Measurements from ENCODE around the gene ABCA4.

The ABCA4 gene

DNA sequence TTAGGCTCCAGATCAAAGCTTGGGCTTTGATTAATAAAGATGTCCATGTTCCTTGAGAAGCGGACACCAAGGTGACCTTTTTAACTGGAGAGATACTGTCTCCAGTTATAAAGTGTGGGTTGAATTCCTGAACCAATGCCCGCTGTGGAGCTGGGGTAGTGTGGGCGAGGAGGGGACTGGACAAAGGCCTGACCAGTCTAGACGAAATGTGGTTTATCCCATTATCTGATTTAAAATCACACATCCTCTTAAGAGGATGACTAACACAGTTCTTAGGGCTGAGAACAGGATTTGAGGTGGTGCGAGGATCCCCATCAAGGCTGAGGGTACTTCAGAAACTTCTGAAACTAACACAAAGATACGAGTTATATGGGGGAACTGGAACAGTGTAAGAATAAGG is 127.2 kb downstream of the ABCA4 start:
- Histone ChIP-seq H3K4me1 (ENCODE audit: control insufficient read depth in 1 of 2, insufficient read depth in 2 of 2, low read length in 2 of 2) (peaks cover 19 to 22% of the 10 kb centered on the region in 2 experiments), H4K12ac (ENCODE audit: low read depth, low read length) (no peak overlapping the region), H4K8ac (ENCODE audit: low read depth, low read length) (no peak overlapping the region), H3K4me2 (ENCODE audit: low read length) (no peak overlapping the region), H3K4me3 (ENCODE audit: low read depth, low read length) (no peak overlapping the region), H2AFZ (ENCODE audit: insufficient read depth, low read length, poor library complexity) (no peak overlapping the region), H3K79me2 (ENCODE audit: control insufficient read depth, insufficient read depth, low read length, poor library complexity) (no peaks in the 10 kb centered on the region), H2AK5ac (ENCODE audit: low read length) (no peak overlapping the region), H2BK5ac (ENCODE audit: low read depth, low read length, poor library complexity) (peak overlapping the region; percentile 32), H3K79me1 (ENCODE audit: low read length) (peaks cover 13% of the 10 kb centered on the region), H3K9ac (ENCODE audit: low read length) (no peak overlapping the region), H4K91ac (ENCODE audit: low read depth, low read length) (peak overlapping the region; percentile 8), H2BK120ac (ENCODE audit: insufficient read depth, low read length, poor library complexity) (no peak overlapping the region), H3K36me3 (ENCODE audit: control insufficient read depth in 1 of 2, insufficient read depth in 2 of 2, low read length in 2 of 2) (peaks cover 2% of the 10 kb centered on the region in 2 experiments), H3K9me3 (ENCODE audit: insufficient read depth, low read depth, low read length) (no peaks in the 10 kb centered on the region), H3K18ac (ENCODE audit: low read length) (no peak overlapping the region), H3K4ac (ENCODE audit: low read depth, low read length) (no peak overlapping the region), H3K27ac (ENCODE audit: low read depth, low read length) (no peak overlapping the region), H2BK12ac (ENCODE audit: low read length) (no peak overlapping the region), H3K27me3 (ENCODE audit: insufficient read depth, low read length) (no peaks in the 10 kb centered on the region), H3K14ac (ENCODE audit: low read length) (no peak overlapping the region), H3K23ac (ENCODE audit: low read length) (no peak overlapping the region)
- WGBS (ENCODE audit: extremely low coverage, insufficient coverage, insufficient read length) = no CpG with 5 or more reads among the region's 6 CpGs
- no peak for DNase-seq

- Histone ChIP-seq H3K36me3 (ENCODE audit: control insufficient read depth in 1 of 2, insufficient read depth in 2 of 2, low read length in 2 of 2) (peaks cover 2% of the 10 kb centered on the region in 2 experiments), H2AFZ (ENCODE audit: insufficient read depth, low read length, poor library complexity) (no peak overlapping the region), H3K27me3 (ENCODE audit: insufficient read depth, low read length) (no peaks in the 10 kb centered on the region), H3K79me1 (ENCODE audit: low read length) (peaks cover 20% of the 10 kb centered on the region), H3K79me2 (ENCODE audit: control insufficient read depth, insufficient read depth, low read length, poor library complexity) (no peaks in the 10 kb centered on the region), H4K8ac (ENCODE audit: low read depth, low read length) (no peak overlapping the region), H3K14ac (ENCODE audit: low read length) (no peak overlapping the region), H3K9me3 (ENCODE audit: insufficient read depth, low read depth, low read length) (no peaks in the 10 kb centered on the region), H4K12ac (ENCODE audit: low read depth, low read length) (no peak overlapping the region), H3K4me3 (ENCODE audit: low read depth, low read length) (no peak overlapping the region), H3K4ac (ENCODE audit: low read depth, low read length) (no peak overlapping the region), H2BK5ac (ENCODE audit: low read depth, low read length, poor library complexity) (no peak overlapping the region), H2BK120ac (ENCODE audit: insufficient read depth, low read length, poor library complexity) (peak overlapping the region; percentile 3), H2BK12ac (ENCODE audit: low read length) (peak overlapping the region; percentile 44), H3K4me1 (ENCODE audit: control insufficient read depth in 1 of 2, insufficient read depth in 2 of 2, low read length in 2 of 2) (peaks cover 26 to 27% of the 10 kb centered on the region in 2 experiments), H3K23ac (ENCODE audit: low read length) (no peak overlapping the region), H4K91ac (ENCODE audit: low read depth, low read length) (no peak overlapping the region), H3K4me2 (ENCODE audit: low read length) (no peak overlapping the region), H3K27ac (ENCODE audit: low read depth, low read length) (peak overlapping the region; percentile 26), H3K9ac (ENCODE audit: low read length) (no peak overlapping the region), H2AK5ac (ENCODE audit: low read length) (peak overlapping the region; percentile 42), H3K18ac (ENCODE audit: low read length) (no peak overlapping the region)
- no peak for DNase-seq
- no CpG with 5 or more reads among the region's 10 CpGs for WGBS (ENCODE audit: extremely low coverage, insufficient coverage, insufficient read length)
These were observed 128.0 kb downstream of the ABCA4 start for GRCh38 chr1:93992954-93993353.

GRCh38 chr1:93992190-93992589 is 128.8 kb downstream of the ABCA4 start:
- Histone ChIP-seq H3K79me1 (ENCODE audit: low read length) (peaks cover 20% of the 10 kb centered on the region), H3K18ac (ENCODE audit: low read length) (no peak overlapping the region)

DNA sequence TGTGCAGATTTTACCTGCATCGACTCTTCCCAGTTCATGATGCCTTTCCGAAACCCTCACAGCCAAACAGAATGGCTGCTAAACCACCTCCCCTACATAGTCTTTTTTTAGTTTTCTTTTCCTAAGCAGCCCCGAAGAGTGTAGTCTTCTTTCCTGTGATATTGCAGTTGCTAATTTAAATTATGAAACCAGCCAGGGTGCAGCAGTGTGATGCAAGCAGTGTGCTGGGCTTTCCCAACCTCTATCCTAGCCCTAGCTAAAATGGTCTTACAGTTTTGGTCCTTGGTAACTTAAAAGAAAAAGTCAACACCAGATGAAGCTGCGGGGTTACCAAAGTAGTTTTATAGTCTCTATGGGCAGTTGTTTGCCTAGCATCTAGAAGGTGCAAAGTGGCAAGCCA is 129.7 kb downstream of the ABCA4 start:
- H3K79me1 ChIP-seq (ENCODE audit: low read length) = peaks cover 20% of the 10 kb centered on the region
- WGBS (ENCODE audit: extremely low coverage, insufficient coverage, insufficient read length) = no CpG with 5 or more reads among the region's 4 CpGs
- no peak overlapping the region for H3K4me3 ChIP-seq (ENCODE audit: low read depth, low read length)
- no peak overlapping the region for H3K23ac ChIP-seq (ENCODE audit: low read length)
- no peak overlapping the region for H3K18ac ChIP-seq (ENCODE audit: low read length)
- H3K4ac ChIP-seq (ENCODE audit: low read depth, low read length) = no peak overlapping the region
- no peak overlapping the region for H2BK5ac ChIP-seq (ENCODE audit: low read depth, low read length, poor library complexity)
- peaks cover 2% of the 10 kb centered on the region in 2 experiments for H3K36me3 ChIP-seq (ENCODE audit: control insufficient read depth in 1 of 2, insufficient read depth in 2 of 2, low read length in 2 of 2)
- H3K27me3 ChIP-seq (ENCODE audit: insufficient read depth, low read length) = no peaks in the 10 kb centered on the region
- no peak overlapping the region for H3K27ac ChIP-seq (ENCODE audit: low read depth, low read length)
- no peak overlapping the region for H2AFZ ChIP-seq (ENCODE audit: insufficient read depth, low read length, poor library complexity)
- no peaks in the 10 kb centered on the region for H3K79me2 ChIP-seq (ENCODE audit: control insufficient read depth, insufficient read depth, low read length, poor library complexity)
- no peak overlapping the region for H2BK120ac ChIP-seq (ENCODE audit: insufficient read depth, low read length, poor library complexity)
- no peak overlapping the region for H3K14ac ChIP-seq (ENCODE audit: low read length)
- H3K4me1 ChIP-seq (ENCODE audit: control insufficient read depth in 1 of 2, insufficient read depth in 2 of 2, low read length in 2 of 2) = peaks cover 27 to 30% of the 10 kb centered on the region in 2 experiments
- no peak overlapping the region for H4K91ac ChIP-seq (ENCODE audit: low read depth, low read length)
- no peak for DNase-seq
- H3K9ac ChIP-seq (ENCODE audit: low read length) = no peak overlapping the region
- no peak overlapping the region for H2AK5ac ChIP-seq (ENCODE audit: low read length)
- no peak overlapping the region for H3K4me2 ChIP-seq (ENCODE audit: low read length)
- H2BK12ac ChIP-seq (ENCODE audit: low read length) = no peak overlapping the region
- no peak overlapping the region for H4K8ac ChIP-seq (ENCODE audit: low read depth, low read length)
- no peak overlapping the region for H4K12ac ChIP-seq (ENCODE audit: low read depth, low read length)
- H3K9me3 ChIP-seq (ENCODE audit: insufficient read depth, low read depth, low read length) = no peaks in the 10 kb centered on the region

More at GRCh38 chr1:93992190-93992589, 128.8 kb downstream of the ABCA4 start:
- H3K23ac ChIP-seq (ENCODE audit: low read length) = no peak overlapping the region
- H4K91ac ChIP-seq (ENCODE audit: low read depth, low read length) = no peak overlapping the region
- H2BK120ac ChIP-seq (ENCODE audit: insufficient read depth, low read length, poor library complexity) = no peak overlapping the region
- H3K9ac ChIP-seq (ENCODE audit: low read length) = no peak overlapping the region
- H2BK5ac ChIP-seq (ENCODE audit: low read depth, low read length, poor library complexity) = no peak overlapping the region
- H3K79me2 ChIP-seq (ENCODE audit: control insufficient read depth, insufficient read depth, low read length, poor library complexity) = no peaks in the 10 kb centered on the region
- H4K12ac ChIP-seq (ENCODE audit: low read depth, low read length) = no peak overlapping the region
- no peaks in the 10 kb centered on the region for H3K27me3 ChIP-seq (ENCODE audit: insufficient read depth, low read length)
- no peak overlapping the region for H3K27ac ChIP-seq (ENCODE audit: low read depth, low read length)
- H3K4me2 ChIP-seq (ENCODE audit: low read length) = no peak overlapping the region
- no peak for DNase-seq
- H3K4me1 ChIP-seq (ENCODE audit: control insufficient read depth in 1 of 2, insufficient read depth in 2 of 2, low read length in 2 of 2) = peaks cover 27 to 30% of the 10 kb centered on the region in 2 experiments
- no peaks in the 10 kb centered on the region for H3K9me3 ChIP-seq (ENCODE audit: insufficient read depth, low read depth, low read length)
- H4K8ac ChIP-seq (ENCODE audit: low read depth, low read length) = no peak overlapping the region
- no peak overlapping the region for H2AFZ ChIP-seq (ENCODE audit: insufficient read depth, low read length, poor library complexity)
- no peak overlapping the region for H3K14ac ChIP-seq (ENCODE audit: low read length)
- no peak overlapping the region for H3K4me3 ChIP-seq (ENCODE audit: low read depth, low read length)
- H2AK5ac ChIP-seq (ENCODE audit: low read length) = no peak overlapping the region
- no CpG with 5 or more reads among the region's 8 CpGs for WGBS (ENCODE audit: extremely low coverage, insufficient coverage, insufficient read length)
- peaks cover 2% of the 10 kb centered on the region in 2 experiments for H3K36me3 ChIP-seq (ENCODE audit: control insufficient read depth in 1 of 2, insufficient read depth in 2 of 2, low read length in 2 of 2)
- peak overlapping the region; percentile 39 for H2BK12ac ChIP-seq (ENCODE audit: low read length)
- no peak overlapping the region for H3K4ac ChIP-seq (ENCODE audit: low read depth, low read length)
